AG09309 (cell line): ENCODE results near the gene TLCD3B.
"Not testable (repeated sequence)": the region's sequence is repeated elsewhere in the genome, so short reads cannot be mapped to it uniquely, and the experiment has no call there.

Experiments
- DNase-seq: peaks from one replicate; pipeline ENCODE4 v3.0.0-alpha.2; 2010; ENCODE audit warnings: low read depth
- H3K4me3 ChIP-seq: 2 replicates; pipeline ENCODE4 v1.5.1; 2011; ENCODE audit warnings: mild to moderate bottlenecking, low read depth, low read length, moderate library complexity; ENCODE audit not compliant: control insufficient read depth
- CTCF ChIP-seq: IDR thresholded peaks from 2 replicates; pipeline ENCODE4 v1.5.1; 2011; ENCODE audit warnings: mild to moderate bottlenecking, low read depth, low read length, inconsistent platforms; ENCODE audit not compliant: insufficient read depth, control insufficient read depth; ENCODE audit errors: missing control alignments

Gene TLCD3B

GRCh38 chr16:30051518-30051917 is 20.4 kb upstream of the TLCD3B start:
- no peak for TF ChIP-seq CTCF
- no peak for DNase-seq
- H3K4me3 ChIP-seq: no peak overlapping the region

- DNase-seq: no peak
- no peak overlapping the region for H3K4me3 ChIP-seq
- TF ChIP-seq CTCF: no peak
Measured at GRCh38 chr16:30049871-30050270, 18.8 kb upstream of the TLCD3B start.

GRCh38 chr16:30046588-30046987 is 15.5 kb upstream of the TLCD3B start:
- H3K4me3 ChIP-seq: no peak overlapping the region
- no peak for TF ChIP-seq CTCF
- no peak for DNase-seq

GRCh38 chr16:30046178-30046577 is 15.1 kb upstream of the TLCD3B start:
- H3K4me3 ChIP-seq: no peak overlapping the region
- no peak for DNase-seq
- no peak for TF ChIP-seq CTCF

- H3K4me3 ChIP-seq: no peak overlapping the region
- peak; percentile 41 for TF ChIP-seq CTCF
- DNase-seq: no peak
Measured at GRCh38 chr16:30041841-30042240, 10.8 kb upstream of the TLCD3B start.

GRCh38 chr16:30040690-30041089 is 9.6 kb upstream of the TLCD3B start:
- H3K4me3 ChIP-seq, DNase-seq: not testable (repeated sequence)

GRCh38 chr16:30040221-30040620 is 9.2 kb upstream of the TLCD3B start:
- no peak for DNase-seq
- TF ChIP-seq CTCF: no peak
- no peak overlapping the region for H3K4me3 ChIP-seq
